HepG2 (cell line): ENCODE measurements around the gene CFL1. TPM values are rescaled to one million over a fixed set of nuclear protein-coding genes. Genes with fewer than 3 reads are reported as not detected.
A peak's percentile ranks its signal among the peaks of the same experiment; 100 is the strongest.

ENCODE experiments used
- ARNT ChIP-seq: fragments of 450-650 bp; IDR thresholded peaks from 2 replicates; pipeline ENCODE4 v1.6.1; 2017
- CENPT ChIP-seq: sonication (generic); formaldehyde crosslinking; IDR thresholded peaks from 2 replicates; pipeline ENCODE4 v1.8.0; 2022; ENCODE audit warnings: low read depth, mild to moderate bottlenecking, moderate library complexity, missing genetic modification reagents
- DNMT3B ChIP-seq: conservative IDR thresholded peaks from 2 replicates; pipeline ENCODE4 v1.6.1; 2016; ENCODE audit warnings: missing biosample characterization, control low read depth
- FOXO1 ChIP-seq: sonication (generic); formaldehyde crosslinking; IDR thresholded peaks from 2 replicates; pipeline ENCODE4 v1.4.0; 2020; ENCODE audit warnings: missing genetic modification reagents
- GABPB1 ChIP-seq: IDR thresholded peaks from 2 replicates; pipeline ENCODE4 v1.6.1; 2016; ENCODE audit warnings: mild to moderate bottlenecking, missing genetic modification reagents, moderate library complexity, missing compliant biosample characterization
- HNRNPUL1 ChIP-seq: fragments of 200-400 bp; formaldehyde crosslinking; IDR thresholded peaks from 2 replicates; pipeline ENCODE4 v1.6.1; 2017; ENCODE audit warnings: low read depth, mild to moderate bottlenecking, low read length, moderate library complexity
- HOXD1 ChIP-seq: sonication (generic); formaldehyde crosslinking; IDR thresholded peaks from 2 replicates; pipeline ENCODE4 v1.5.0; 2020; ENCODE audit warnings: missing genetic modification reagents
- JUN ChIP-seq: sonication (generic); formaldehyde crosslinking; IDR thresholded peaks from 2 replicates; pipeline ENCODE4 v1.4.0; 2020; ENCODE audit warnings: mild to moderate bottlenecking, missing genetic modification reagents
- KAT2B ChIP-seq: fragments of 150-350 bp; IDR thresholded peaks from 2 replicates; pipeline ENCODE4 v1.6.1; 2014; ENCODE audit warnings: low read depth, low read length, borderline replicate concordance
- KLF11 ChIP-seq: IDR thresholded peaks from 2 replicates; pipeline ENCODE4 v1.6.1; 2016; ENCODE audit warnings: missing compliant biosample characterization
- MAF1 ChIP-seq: sonication (generic); formaldehyde crosslinking; IDR thresholded peaks from 2 replicates; pipeline ENCODE4 v1.5.0; 2020; ENCODE audit warnings: missing genetic modification reagents, borderline replicate concordance
- MTA3 ChIP-seq: sonication (generic); formaldehyde crosslinking; IDR thresholded peaks from 2 replicates; pipeline ENCODE4 v1.4.0; 2020; ENCODE audit warnings: missing genetic modification reagents
- NCOA1 ChIP-seq: sonication (generic); formaldehyde crosslinking; IDR thresholded peaks from 2 replicates; pipeline ENCODE4 v1.9.0; 2021; ENCODE audit warnings: missing genetic modification reagents
- NCOR1 ChIP-seq: fragments of 200-600 bp; sonication (generic); IDR thresholded peaks from 2 replicates; pipeline ENCODE4 v1.7.0; 2017; ENCODE audit warnings: antibody characterized with exemption, low read length, borderline replicate concordance
- PPARG ChIP-seq: conservative IDR thresholded peaks from 2 replicates; pipeline ENCODE4 v1.6.1; 2016; ENCODE audit warnings: missing biosample characterization, missing genetic modification reagents
- REL ChIP-seq: sonication (generic); formaldehyde crosslinking; conservative IDR thresholded peaks from 2 replicates; pipeline ENCODE4 v1.8.0; 2022; ENCODE audit warnings: mild to moderate bottlenecking, missing genetic modification reagents, moderate library complexity
- SIX4 ChIP-seq: sonication (generic); formaldehyde crosslinking; IDR thresholded peaks from 2 replicates; pipeline ENCODE4 v1.4.0; 2020; ENCODE audit warnings: missing genetic modification reagents
- TCF12 ChIP-seq, 2 experiments: fragments of 450-650 bp in 1 of 2; sonication (generic) in 1 of 2; formaldehyde crosslinking in 1 of 2; IDR thresholded peaks; 2 replicates each; pipeline versions ENCODE4 v1.6.1 to v1.8.0; 2017 to 2022; ENCODE audit warnings: antibody characterized with exemption in 1 of 2, mild to moderate bottlenecking in 1 of 2, missing genetic modification reagents in 1 of 2, moderate library complexity in 1 of 2
- TOPORS ChIP-seq: sonication (generic); formaldehyde crosslinking; IDR thresholded peaks from 2 replicates; pipeline ENCODE4 v1.8.0; 2023; ENCODE audit warnings: mild to moderate bottlenecking, missing genetic modification reagents
- ZFP90 ChIP-seq: sonication (generic); formaldehyde crosslinking; IDR thresholded peaks from 2 replicates; pipeline ENCODE4 v1.8.0; 2022; ENCODE audit warnings: missing genetic modification reagents, mild to moderate bottlenecking, inconsistent platforms, borderline replicate concordance
- ZNF17 ChIP-seq: sonication (generic); formaldehyde crosslinking; IDR thresholded peaks from 2 replicates; pipeline ENCODE4 v1.5.0; 2020; ENCODE audit warnings: mild to moderate bottlenecking, missing genetic modification reagents
- ZNF451 ChIP-seq: sonication (generic); formaldehyde crosslinking; IDR thresholded peaks from 2 replicates; pipeline ENCODE4 v1.5.0; 2020; ENCODE audit warnings: mild to moderate bottlenecking, missing genetic modification reagents
- ZNF557 ChIP-seq: sonication (generic); formaldehyde crosslinking; IDR thresholded peaks from 2 replicates; pipeline ENCODE4 v1.4.0; 2020; ENCODE audit warnings: missing genetic modification reagents
- ZNF7 ChIP-seq: IDR thresholded peaks from 2 replicates; pipeline ENCODE4 v1.6.1; 2016; ENCODE audit warnings: missing biosample characterization, missing genetic modification reagents
- ZSCAN30 ChIP-seq: sonication (generic); formaldehyde crosslinking; IDR thresholded peaks from 2 replicates; pipeline ENCODE4 v1.5.0; 2020; ENCODE audit warnings: mild to moderate bottlenecking, missing genetic modification reagents
- polyA plus RNA-seq, 8 experiments: library from polyadenylated mRNA; depleted of rRNA in 3 of 8; stranded (reverse) in 7 of 8; unstranded in 1 of 8; fragments of >200 nt; fragmentation: Illumina TruSeq in 4 of 8; extraction: Trizol in 4 of 8; gene quantifications; 2 replicates each; pipeline versions ENCODE4 v1.2.1 to v1.2.3, GENCODE V29; 2011 to 2016; ENCODE audit warnings: low read depth in 4 of 8, missing spikeins in 1 of 8, mixed read lengths in 1 of 8; ENCODE audit not compliant: insufficient read depth in 1 of 8
- total RNA-seq, 5 experiments: library from RNA; depleted of rRNA; stranded (reverse); fragments of >200 nt; fragmentation: Illumina TruSeq; extraction: Trizol; gene quantifications; 2 replicates each; pipeline ENCODE4 v1.2.3, GENCODE V29; 2016; ENCODE audit warnings: low read depth in 1 of 5
- TF ChIP-seq, protein P1 (sequence below): sonication (generic); formaldehyde crosslinking; IDR thresholded peaks from 2 replicates; pipeline ENCODE4 v1.5.1; 2020; ENCODE audit warnings: mild to moderate bottlenecking, missing genetic modification reagents, borderline replicate concordance
- TF ChIP-seq, protein P2 (sequence below): sonication (generic); formaldehyde crosslinking; IDR thresholded peaks from 2 replicates; pipeline ENCODE4 v1.4.0; 2020; ENCODE audit warnings: missing genetic modification reagents
- TF ChIP-seq, protein P3 (sequence below): sonication (generic); formaldehyde crosslinking; IDR thresholded peaks from 2 replicates; pipeline ENCODE4 v1.4.0; 2020; ENCODE audit warnings: mild to moderate bottlenecking, missing genetic modification reagents
- TF ChIP-seq, protein P4 (sequence below): sonication (generic); formaldehyde crosslinking; IDR thresholded peaks from 2 replicates; pipeline ENCODE4 v1.5.1; 2020; ENCODE audit warnings: missing genetic modification reagents, mild to moderate bottlenecking, borderline replicate concordance

The CFL1 gene
- total and polyA plus RNA-seq, 2 of the 13 experiments (the other 11 are each of a cell fraction or from before 2014, with no cell fraction given) = 379 to 383 TPM

DNA sequence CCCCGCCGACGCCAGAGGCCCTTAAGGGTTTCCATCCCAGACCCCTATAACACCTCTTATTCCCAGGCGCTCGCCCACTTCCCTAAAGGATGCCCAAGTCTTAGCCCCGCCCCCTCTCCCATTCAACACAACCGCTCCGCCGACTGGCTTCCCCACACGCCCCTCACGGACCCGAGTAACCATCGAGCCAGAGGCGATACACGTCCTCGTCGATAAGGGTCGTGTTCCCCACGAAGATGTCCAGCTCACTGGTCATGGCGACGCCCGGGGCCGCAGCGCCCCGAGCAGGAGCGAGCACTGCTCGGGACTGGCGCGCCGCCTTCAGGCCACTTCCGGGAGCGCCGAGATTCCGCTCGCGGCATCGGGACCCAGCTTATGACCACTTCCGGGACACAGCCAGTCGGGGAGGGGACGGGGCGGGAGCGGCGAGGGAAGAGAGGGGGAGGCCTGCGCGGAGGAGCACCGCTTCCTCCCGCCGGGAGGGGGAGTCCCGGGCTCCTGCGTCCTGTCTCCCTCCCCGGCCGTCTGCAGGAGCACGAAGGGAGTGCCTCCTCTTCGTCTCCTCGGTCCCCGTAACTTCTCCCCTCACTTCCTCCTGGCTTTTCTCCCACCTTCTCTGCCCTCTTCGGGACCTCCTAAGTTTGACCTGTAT, 30.3 kb upstream of the CFL1 start, which contains the start of gene FIBP (continued):
- TF ChIP-seq FOXO1 (CRISPR knock-in tag) (0 out of 2 replicates have a peak, but pooled peaks have one; percentile 40), KAT2B (no peak), ZNF451 (no peak), REL (no peak), NCOR1 (no peak), HNRNPUL1 (no peak), ARNT (no peak), NCOA1 (CRISPR knock-in tag) (0 out of 2 replicates have a peak, but pooled peaks have one; percentile 37), KLF11 (CRISPR knock-in tag) (no peak; the same call in 1 of the 2 replicates), MAF1 (CRISPR knock-in tag) (no peak; the same call in 1 of the 2 replicates), ZFP90 (CRISPR knock-in tag) (no peak), HOXD1 (CRISPR knock-in tag) (no peak), CENPT (CRISPR knock-in tag) (no peak), TCF12 (IDR thresholded peaks at IDR 0.05) (no peak), TCF12 (CRISPR knock-in tag; IDR thresholded peaks at IDR 0.05) (no peak), GABPB1 (CRISPR knock-in tag) (peak; percentile 97), PPARG (CRISPR knock-in tag) (no peak), ZNF7 (CRISPR knock-in tag) (no peak), TOPORS (CRISPR knock-in tag) (peak; percentile 37; the same call in 1 of the 2 replicates), DNMT3B (no peak), ZNF557 (no peak), MTA3 (CRISPR knock-in tag) (no peak), ZNF17 (CRISPR knock-in tag) (no peak), ZSCAN30 (CRISPR knock-in tag) (no peak), SIX4 (CRISPR knock-in tag) (no peak; the same call in 1 of the 2 replicates), JUN (CRISPR knock-in tag) (no peak; the same call in 1 of the 2 replicates)
- TF ChIP-seq, protein P1, sequence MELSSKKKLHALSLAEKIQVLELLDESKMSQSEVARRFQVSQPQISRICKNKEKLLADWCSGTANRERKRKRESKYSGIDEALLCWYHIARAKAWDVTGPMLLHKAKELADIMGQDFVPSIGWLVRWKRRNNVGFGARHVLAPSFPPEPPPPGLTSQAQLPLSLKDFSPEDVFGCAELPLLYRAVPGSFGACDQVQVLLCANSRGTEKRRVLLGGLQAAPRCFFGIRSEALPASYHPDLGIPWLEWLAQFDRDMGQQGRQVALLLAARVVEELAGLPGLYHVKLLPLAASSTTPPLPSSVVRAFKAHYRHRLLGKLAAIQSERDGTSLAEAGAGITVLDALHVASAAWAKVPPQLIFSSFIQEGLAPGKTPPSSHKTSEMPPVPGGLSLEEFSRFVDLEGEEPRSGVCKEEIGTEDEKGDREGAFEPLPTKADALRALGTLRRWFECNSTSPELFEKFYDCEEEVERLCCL (CRISPR knock-in tag) = no peak
- TF ChIP-seq, protein P2, sequence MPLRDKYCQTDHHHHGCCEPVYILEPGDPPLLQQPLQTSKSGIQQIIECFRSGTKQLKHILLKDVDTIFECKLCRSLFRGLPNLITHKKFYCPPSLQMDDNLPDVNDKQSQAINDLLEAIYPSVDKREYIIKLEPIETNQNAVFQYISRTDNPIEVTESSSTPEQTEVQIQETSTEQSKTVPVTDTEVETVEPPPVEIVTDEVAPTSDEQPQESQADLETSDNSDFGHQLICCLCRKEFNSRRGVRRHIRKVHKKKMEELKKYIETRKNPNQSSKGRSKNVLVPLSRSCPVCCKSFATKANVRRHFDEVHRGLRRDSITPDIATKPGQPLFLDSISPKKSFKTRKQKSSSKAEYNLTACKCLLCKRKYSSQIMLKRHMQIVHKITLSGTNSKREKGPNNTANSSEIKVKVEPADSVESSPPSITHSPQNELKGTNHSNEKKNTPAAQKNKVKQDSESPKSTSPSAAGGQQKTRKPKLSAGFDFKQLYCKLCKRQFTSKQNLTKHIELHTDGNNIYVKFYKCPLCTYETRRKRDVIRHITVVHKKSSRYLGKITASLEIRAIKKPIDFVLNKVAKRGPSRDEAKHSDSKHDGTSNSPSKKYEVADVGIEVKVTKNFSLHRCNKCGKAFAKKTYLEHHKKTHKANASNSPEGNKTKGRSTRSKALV (CRISPR knock-in tag) = peak; percentile 30; the same call in 1 of the 2 replicates
- TF ChIP-seq, protein P3, sequence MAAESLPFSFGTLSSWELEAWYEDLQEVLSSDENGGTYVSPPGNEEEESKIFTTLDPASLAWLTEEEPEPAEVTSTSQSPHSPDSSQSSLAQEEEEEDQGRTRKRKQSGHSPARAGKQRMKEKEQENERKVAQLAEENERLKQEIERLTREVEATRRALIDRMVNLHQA (CRISPR knock-in tag) = no peak
- TF ChIP-seq, protein P4, sequence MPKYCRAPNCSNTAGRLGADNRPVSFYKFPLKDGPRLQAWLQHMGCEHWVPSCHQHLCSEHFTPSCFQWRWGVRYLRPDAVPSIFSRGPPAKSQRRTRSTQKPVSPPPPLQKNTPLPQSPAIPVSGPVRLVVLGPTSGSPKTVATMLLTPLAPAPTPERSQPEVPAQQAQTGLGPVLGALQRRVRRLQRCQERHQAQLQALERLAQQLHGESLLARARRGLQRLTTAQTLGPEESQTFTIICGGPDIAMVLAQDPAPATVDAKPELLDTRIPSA (CRISPR knock-in tag) = no peak
